ENCODE data around the gene NCKAP5.

NCKAP5 gene

DNA sequence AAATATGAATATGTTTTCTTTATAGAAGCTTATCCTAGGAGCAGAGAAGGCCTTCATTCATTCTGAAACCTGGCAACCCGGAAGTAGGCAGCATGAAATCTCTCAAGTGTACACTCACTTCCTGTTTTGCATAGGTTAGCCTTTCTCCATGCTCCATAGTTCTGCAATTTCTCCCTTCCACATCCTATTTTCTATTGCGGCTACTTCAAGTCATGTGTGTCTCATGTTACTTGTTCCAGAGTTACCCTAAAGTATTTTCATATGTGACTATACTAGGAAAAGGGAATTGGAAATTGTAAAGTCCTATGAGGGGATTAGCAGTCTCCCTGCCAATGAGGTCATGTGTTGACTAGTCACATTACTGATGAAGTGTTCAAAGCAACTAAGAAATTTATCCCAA lies 320.6 kb downstream of the NCKAP5 start:
- DNase-seq (ENCODE audit: low read depth, low spot score) = no peak
- ChIA-PET POLR2A (no interaction called here), CTCF (no interaction called here)
- H3K4me3 ChIP-seq (ENCODE audit: low read depth, low read length) = no peak overlapping the region
- no peak for TF ChIP-seq CTCF (IDR thresholded peaks at IDR 0.05; ENCODE audit: insufficient read depth, low read length, missing control alignments)

DNA sequence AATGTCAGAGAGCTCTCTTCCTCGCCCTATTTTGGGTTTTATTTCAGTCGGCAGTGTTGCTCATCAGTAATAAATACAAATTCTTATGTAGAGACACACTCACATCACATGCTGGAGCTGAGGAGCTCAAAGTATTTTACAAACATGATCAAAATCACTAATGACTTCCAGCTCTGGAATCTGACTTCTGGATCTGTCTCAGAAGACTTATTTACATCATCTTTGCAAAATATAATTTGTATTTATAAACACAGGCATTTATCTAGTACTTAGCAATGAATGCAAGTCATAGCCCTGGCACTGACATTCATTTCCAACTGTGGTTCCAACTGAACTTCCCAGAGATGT lies 327.1 kb downstream of the NCKAP5 start:
- DNase-seq (ENCODE audit: low read depth, low spot score) = peak; percentile 47
- TF ChIP-seq CTCF (IDR thresholded peaks at IDR 0.05; ENCODE audit: insufficient read depth, low read length, missing control alignments) = no peak
- ChIA-PET CTCF (interaction anchor here (0.7 to 2.5 kb wide), 2 partner anchors 23 to 42 kb away, joined by 3 to 6 read pairs; no protein-coding TSS in a partner anchor), POLR2A (no interaction called here)
- peak overlapping the region; percentile 40 for H3K4me3 ChIP-seq (ENCODE audit: low read depth, low read length)

DNA sequence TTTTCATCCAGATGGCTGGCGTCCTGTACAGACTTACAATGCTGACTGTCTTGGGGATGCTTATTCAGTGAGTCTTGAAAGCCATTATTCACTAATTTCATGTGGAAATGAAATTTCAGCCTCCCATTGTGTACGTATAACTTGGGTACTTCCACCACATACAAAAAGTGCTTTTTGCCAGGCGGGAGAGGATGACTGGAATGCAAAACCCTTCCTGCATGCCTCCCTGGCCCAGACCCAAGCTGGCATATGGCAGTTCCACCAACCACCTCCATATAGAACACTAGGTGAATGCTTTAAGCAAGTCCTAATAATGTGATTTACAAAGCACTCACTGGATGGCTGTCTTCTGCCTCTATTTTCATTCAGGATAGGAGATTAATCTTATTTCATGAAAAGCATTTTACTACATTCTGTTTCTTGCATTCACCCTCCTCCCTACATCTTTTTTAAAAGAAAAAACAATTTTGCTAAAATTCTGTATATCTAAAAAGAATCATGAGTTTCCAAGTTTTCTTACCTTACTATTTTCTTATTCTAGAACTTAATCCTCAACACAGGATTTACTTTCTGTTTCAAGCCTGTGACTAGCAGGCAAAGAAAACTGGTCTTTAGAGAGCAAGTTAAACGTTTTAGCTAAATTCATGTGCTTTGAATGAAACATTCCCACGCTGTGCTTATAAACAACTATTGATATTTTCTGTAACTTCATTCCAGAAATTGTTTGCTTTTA lies 327.6 kb downstream of the NCKAP5 start:
- no peak for DNase-seq (ENCODE audit: low read depth, low spot score)
- TF ChIP-seq CTCF (IDR thresholded peaks at IDR 0.05; ENCODE audit: insufficient read depth, low read length, missing control alignments) = no peak
- CTCF ChIA-PET = interaction anchor here (0.7 kb wide), 1 partner anchor 41 kb away, joined by 3 read pairs; no protein-coding TSS in a partner anchor
- peak overlapping the region; percentile 40 for H3K4me3 ChIP-seq (ENCODE audit: low read depth, low read length)
- POLR2A ChIA-PET = no interaction called here

DNA sequence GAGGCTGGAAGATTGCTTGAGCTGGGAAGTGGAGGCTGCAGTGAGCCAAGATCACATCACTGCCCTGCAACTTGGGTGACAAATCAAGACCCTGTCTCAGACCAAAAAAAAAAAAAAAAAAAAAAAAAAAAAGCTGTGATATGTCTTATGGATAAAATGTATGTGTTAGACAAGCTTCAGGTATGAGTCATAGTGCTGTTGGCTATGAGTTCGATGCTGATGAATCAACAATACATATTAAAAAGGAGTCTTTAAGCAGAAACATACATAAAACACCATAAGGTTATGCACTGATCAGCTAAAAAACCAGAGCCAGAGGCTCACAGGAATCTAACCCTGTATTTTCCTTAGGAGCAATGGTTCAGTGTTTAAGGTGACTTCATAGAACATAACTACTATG lies 332.3 kb downstream of the NCKAP5 start:
- ChIA-PET POLR2A (no interaction called here), CTCF (interaction anchor here (1.4 kb wide), 1 partner anchor 66 kb away, joined by 5 read pairs; no protein-coding TSS in a partner anchor)
- no peak for TF ChIP-seq CTCF (IDR thresholded peaks at IDR 0.05; ENCODE audit: insufficient read depth, low read length, missing control alignments)
- H3K4me3 ChIP-seq (ENCODE audit: low read depth, low read length) = no peak overlapping the region
- DNase-seq (ENCODE audit: low read depth, low spot score) = no peak

DNA sequence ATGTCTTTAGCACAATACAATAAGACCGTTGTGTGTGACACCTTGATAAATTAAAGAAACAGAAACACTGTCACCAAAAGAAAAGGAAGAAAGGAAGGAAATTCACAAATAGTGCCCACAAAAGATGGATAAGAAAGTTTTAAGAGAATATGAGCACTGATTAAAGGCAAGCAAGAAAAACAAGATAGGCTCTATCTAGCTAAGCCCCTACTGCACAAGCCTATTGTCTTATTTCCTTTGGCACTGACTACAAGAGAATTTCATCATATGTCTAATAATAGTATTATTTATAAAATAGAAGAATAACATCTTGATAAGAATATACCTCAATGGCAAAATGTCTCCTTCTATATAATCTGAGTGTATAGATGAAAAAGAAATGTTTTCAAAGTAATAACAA lies 335.7 kb downstream of the NCKAP5 start:
- no peak for TF ChIP-seq CTCF (IDR thresholded peaks at IDR 0.05; ENCODE audit: insufficient read depth, low read length, missing control alignments)
- DNase-seq (ENCODE audit: low read depth, low spot score) = no peak
- ChIA-PET POLR2A (no interaction called here), CTCF (no interaction called here)
- no peak overlapping the region for H3K4me3 ChIP-seq (ENCODE audit: low read depth, low read length)

GRCh38 chr2:133231264-133231663 lies 337.0 kb downstream of the NCKAP5 start:
- H3K4me3 ChIP-seq (ENCODE audit: low read depth, low read length) = no peak overlapping the region
- no peak for TF ChIP-seq CTCF (IDR thresholded peaks at IDR 0.05; ENCODE audit: insufficient read depth, low read length, missing control alignments)
- CTCF ChIA-PET = no interaction called here
- DNase-seq (ENCODE audit: low read depth, low spot score) = no peak
- POLR2A ChIA-PET = no interaction called here

All from AG04449 (cell line).